ENCODE measurements around the gene TADA3.
A peak's percentile ranks its signal among the peaks of the same experiment; 100 is the strongest.

TADA3 gene

DNA sequence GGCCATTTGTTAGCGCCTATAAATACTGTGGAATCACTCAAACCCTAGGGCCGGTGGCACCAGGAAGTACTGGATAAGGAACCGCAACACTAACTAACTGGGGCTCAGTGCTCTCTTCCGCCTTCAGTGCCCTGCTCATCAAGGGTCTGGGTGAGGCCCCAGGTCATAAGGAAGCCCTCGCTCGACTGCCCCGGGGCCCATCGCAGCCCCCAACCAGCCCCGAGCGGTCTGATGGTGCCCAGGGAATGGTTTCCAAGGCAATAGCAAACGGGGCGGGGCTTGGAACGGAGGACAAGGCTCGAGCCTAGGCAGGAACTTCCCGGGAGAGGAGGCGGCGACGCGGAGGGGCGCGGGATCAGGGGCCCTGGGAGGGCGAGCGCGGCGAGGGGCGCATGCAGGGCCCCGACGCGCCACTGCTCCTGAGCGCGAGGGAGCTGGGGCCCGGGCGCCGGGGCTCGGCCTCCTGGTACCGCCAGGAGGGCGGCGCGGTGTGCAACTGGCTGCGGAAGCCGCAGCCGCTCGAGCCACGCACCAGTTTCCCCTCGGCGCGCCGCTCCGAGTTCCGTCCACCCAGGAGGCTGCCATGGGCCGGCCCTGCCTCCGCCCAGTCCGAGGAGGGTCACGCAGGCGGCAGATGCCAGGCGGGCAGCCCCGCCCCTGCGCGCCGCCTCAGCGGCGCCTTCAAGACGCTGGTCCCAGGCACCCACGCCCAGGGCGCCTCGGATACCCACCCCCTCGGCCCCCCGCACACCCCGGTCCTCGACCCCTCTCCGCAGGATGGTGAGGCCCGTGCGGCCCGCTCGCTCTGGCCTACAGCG is 17.6 kb upstream of the TADA3 start, which contains the start of gene TTLL3:
Gene TTLL3 (plus strand): TSS at position 648 of the 818 bp plus-strand sequence. CDS start 400 bp downstream, outside the sequence.
- DNase-seq: peak; percentile 31

DNA sequence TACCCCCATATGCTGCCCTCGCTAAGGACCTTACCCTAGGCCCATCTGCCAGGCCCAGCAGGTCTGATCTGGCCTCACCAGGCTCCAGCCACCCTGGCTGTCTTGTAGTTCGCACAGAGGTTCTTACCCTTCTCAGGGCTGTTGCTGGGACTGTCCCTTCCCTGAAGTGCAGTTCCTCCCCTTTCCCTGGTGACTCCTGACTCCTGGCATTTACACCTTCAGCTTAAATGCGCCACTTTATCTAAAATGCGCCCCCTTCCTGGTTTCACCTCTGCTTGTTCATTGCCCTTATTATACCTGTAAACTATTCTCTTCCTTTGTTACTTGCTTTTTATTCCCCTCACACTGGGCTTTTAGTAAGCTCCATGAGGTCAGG is 17.0 kb upstream of the TADA3 start:
- no peak for DNase-seq

DNA sequence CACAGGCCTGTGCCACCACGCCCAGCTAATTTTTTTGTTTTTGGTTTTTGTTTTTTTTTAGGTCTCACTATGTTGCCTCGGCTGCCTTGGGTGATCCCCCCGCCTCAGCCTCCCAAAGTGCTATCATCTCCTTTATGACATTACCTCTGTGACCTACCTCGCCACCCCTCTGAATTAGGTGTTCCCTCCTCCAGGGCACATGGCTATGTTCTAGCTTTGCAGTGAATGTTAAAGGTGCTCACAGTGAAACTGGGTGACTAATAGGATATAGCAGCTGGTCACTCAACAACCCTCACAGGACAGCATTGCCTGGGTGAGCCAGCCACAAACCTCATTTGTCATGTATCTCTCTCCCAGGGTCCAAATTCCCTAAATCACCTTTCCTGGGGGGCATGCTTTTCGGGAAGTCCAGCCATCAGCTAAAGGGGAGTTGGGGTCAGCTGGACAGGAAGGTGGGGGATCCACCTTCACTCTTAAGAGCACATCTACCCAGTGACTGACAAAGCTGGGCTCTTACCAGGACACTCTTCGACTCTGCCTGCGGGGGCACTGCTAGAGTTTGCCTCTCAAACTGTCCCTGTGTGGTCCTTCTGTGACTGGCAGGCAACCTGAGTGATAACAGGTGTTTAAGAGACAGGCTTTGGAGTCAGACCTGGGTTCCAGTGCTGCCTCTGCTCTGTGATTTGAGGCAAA is 16.2 kb upstream of the TADA3 start:
- peak; percentile 51 for DNase-seq

DNA sequence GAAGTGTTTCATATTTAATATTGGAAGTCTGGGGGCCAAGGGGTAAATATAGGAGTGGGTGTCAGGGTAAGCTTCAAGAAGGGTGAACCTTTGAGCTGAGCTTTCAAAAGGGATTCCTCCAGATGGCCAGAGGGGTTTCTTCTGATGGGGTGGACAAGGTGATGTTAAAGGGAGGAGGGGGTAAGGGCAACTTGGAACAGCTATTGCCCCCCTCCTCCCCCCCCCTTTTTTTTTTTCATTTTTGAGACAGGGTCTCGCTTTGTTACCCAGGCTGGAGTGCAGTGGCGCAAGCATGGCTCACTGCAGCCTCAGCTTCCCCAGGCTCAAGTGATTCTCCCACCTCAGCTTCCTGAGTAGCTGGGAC is 15.7 kb upstream of the TADA3 start:
- no peak for DNase-seq

DNA sequence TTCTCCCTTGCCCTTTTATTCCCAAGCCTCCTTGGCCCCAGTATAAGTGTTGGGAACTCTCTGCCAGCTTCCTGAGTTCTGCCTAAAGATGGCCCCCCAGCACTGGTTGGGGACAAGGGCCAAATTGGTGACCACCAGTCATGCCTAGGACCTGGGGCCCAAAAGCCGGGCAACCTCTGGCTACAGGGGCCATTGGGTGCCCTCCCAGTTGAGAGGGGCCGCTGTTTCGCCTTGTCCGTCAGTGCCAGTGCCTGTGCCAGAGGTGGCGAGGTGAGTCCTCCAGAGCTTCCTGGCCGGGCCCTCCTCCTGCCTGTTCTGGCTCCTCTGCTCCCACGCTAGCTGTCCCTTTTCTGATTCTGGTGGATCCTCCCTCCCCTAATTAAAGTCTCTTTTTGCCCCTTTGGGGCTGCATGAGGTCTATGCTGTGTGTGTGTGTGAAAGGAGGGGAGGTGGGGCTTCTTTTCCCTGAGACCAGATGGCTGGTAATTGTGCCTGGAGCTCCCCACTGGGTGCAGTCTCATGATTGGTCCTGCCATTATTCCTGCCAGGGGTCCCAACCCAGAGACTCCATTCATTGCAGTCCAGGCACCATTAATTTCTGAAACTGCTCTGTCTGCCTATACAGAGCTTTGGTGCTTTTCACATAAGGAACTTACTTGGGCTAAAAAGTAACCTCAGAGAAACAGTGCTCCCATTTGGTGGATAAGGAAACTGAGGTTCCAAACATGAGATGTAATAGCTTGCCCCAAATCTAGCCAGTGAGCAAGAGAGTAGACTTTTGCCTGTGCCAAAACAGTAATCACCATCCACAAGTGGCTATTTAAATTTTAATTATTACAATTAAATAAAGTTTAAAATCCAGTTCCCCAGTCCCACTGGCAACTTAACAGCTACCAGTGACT is 14.7 kb upstream of the TADA3 start:
- no peak for DNase-seq

DNA sequence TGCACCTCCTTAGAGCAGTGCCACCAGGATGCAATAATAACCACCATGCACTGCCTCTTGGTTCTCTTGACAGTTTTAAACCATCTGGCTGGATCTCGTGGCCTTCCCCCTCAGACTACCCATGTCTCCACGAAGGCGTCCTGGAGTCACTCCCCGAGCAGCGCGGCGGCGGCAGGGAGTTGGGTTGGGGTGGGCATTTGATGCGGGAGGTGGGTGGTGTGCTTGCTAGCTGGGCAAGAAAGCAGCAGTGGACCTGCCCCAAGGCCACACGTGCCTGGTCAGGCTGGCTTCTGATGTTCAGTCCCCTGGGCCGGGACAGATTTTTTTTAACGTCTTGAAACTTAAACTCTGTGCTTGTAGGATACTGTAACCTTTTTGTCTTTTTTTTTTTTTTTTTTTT is 13.9 kb upstream of the TADA3 start:
- no peak for DNase-seq

DNA sequence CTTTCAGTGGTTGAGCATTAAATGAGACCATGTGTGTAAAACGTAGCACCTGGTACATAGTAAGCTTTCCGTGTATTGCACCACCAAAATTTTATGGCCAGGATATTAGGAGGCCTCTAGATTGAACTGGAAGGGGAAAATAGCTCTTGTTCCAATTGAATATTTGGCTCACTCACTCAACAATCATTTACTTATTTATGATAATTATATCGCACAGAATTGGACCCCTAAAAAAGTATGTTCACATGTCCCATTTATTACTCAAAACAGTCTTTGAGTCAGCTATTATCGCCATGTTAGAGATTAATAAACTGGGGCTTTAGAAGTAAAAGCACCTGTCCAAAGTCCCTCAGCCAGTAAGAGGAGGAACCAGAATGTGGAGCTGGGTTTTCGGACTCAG is 12.7 kb upstream of the TADA3 start:
- no peak for DNase-seq

DNA sequence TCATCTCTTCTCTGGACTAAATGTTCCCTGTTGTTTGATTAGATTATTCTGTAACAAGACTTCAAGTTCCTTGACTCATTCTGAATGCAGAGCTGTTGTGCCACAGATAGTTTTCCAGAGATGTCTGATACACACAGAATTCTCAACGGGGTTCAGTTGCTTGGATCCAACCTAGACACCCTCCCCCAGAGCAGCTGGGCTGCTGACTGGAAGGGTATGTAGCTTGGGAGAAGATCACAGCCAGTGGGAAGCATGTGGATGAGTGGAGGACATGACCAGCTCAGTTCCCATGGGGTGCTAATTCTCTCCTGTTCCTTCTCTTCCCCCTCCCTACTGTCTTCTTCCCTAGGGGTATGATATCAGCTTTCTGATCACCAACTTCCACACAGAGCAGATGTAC is 11.2 kb upstream of the TADA3 start:
- DNase-seq: no peak

DNA sequence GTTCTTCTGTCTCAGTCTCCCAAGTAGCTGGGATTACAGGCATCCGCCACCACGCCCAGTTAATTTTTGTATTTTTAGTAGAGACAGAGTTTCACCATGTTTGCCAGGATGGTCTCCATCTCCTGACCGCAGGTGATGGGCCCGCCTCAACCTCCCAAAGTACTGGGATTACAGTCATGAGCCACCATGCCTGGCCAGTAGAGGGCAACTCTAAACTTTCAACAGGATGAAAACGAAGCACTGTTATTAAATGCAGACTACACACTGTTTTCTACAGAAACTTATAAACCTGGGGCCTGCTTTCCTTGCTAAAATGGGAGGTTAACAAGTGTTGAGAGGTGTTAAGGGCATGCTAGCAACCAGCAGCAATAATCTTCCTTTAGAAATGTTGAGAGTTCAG is 8.3 kb upstream of the TADA3 start:
- no peak for DNase-seq

DNA sequence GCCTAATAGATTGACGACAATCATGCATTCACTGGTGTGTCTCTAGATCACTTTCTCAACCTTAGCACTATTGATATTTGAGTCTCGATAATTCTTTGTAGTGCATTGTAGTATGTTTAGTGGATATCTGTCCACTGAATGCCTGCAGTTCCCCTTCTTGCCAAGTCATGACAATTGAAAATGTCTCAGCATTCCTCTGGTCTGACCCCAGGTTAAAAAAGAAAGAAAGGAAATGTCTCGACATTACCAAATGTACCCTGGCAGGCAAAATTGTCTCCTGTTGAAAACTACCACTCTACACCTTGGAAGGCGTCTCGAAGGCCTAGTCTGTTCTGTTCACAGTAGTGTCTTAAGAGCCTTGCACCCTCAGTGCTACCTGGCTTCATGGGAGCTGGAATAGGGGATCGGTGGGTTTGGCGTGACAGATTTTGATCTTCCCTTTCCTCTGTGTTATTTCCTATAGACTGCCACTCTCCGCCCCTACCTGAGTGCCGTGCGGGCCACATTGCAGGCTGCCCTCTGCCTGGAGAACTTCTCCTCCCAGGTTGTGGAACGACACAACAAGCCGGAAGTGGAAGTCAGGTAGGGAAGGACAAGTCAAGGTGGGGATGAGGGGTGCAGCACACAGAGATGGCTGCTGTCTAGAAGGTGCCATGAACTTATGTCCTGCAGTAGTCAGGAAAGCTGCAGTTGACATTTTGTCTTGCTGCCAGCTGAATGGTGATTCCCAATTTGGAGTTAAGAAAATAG is 5.1 kb upstream of the TADA3 start:
- DNase-seq: no peak

DNA sequence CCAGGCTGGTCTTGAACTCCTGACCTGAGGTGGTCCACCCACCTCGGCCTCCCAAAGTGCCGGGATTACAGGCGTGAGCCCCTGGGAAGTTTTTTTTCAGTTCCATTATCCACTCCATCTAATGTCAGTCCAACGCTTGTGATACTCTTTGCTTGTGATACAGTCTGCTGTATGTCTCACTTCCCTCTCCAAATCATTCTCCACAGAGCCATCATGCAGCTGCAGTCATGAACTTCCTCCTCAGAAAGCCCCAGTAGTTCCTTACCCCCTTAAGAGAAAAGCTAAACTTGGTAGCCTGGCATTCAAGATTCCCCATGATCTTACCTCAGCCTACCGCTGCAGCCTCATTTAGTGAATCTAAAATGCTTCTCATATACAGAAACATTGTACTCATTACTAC is 2.9 kb upstream of the TADA3 start:
- no peak for DNase-seq

DNA sequence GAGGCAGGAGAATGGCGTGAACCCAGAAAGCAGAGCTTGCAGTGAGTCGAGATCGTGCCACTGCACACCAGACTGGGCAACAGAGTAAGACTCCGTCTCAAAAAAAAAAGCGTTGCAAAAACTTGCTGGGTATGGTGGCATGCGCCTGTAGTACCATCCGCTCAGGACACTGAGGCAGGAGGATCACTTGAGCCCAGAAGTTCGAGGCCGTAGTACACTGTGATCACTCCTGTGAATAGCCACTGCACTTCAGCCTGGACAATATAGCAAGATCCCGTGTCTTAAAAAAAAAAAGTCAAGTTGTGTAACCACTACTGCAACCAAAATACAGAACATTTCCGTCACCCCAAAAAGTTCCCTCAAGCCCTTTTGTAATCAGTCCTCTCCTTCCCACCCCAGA is 2.1 kb upstream of the TADA3 start:
- no peak for DNase-seq

DNA sequence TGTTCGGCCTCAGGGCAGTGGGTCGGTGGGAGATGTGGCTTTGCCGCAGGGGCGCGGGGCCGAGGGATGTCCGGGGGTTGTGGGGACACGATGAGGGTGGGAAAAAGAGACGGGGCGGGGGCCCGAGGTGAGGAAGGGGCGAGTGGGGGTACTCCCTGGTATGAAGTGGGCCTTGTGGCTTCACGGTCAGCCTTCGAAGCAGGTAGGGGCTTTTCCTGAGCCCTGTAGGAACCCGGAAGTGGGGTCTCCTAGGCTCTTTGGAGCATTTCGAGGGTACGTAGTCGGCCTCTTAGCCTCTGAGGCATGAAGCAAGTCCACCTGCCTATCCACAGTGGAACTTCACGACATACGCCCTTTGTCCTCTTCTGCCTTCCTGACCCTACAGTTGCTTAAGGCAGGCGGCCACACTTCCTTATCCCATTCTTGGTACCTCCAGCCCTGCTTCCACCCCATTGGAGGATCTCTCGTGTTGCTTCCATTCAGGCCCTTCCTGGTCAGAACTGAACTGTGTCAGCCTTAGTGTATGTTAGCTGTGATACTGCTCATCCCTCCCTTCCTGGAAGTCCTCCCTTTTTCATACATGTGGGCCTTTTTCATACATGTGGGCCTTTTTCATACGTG is 998 bp upstream of the TADA3 start:
- DNase-seq: no peak

DNA sequence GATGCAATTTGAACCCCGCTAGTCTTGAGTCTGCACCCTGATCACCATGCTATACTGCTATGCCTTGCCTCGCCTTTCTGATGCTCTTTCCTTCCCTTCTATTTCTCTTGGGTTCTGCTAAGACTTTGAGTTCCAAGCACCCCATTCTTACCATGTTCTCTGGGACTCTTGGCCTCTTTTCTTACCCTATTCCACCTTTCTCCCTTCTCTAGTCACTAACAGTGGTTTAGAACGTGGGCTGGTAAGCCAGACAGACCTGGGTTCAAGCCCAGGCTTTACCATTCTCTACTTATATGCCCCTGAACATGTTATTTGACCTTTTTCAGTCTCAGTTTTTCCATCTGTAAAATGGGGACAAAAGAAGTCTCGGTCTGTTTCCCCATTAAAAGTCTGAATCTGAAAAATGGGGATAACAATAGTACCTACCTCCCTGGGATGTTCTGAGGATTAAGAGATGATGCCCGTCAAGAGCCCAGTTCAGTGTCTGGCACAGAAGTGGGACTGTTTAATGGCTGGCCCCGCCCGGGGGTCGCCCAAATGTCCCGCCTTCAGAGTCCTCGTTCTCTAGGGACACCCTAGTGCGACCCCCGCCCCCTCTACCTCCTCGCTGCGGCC is 376 bp downstream of the TADA3 start:
- DNase-seq: no peak

DNA sequence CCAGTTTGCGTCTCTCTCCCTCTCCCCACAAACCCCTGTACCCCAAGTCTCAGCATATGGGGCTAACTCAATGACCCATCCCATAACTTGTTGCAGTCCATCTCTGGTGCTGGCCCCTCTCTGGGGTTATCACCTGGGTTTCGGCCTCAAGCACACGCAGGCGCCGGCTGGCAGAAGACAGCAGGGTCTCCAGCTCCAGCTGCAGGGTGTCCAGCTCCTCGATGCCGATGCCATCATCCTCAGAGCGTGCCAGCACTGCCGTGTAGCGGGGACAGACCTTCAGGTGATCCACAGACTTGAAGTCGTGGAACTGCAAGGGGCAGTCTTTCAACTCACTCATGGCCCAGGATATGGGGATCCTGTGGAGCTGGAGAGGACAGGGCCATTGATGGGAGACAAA is 1.1 kb downstream of the TADA3 start:
- DNase-seq: no peak

DNA sequence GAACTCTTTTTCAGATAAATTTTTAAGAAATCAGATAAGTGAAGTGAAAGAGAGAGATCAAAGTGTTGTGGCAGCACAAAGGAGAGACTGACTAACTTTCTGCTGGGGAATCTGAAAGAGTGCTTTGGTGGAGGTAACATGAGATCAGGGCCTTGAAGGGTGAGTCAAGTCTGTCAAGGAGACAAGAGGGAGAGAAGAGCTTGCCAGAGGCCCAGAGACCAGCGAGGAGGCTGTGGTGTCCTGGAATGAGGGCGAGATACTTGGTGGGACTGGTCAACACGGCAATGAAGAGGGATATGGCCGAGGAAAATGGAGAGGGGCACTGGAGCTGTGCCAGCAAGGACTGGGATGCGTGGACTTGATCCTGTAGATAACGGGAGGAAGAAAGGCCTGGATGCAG is 4.6 kb downstream of the TADA3 start:
- DNase-seq: no peak

DNA sequence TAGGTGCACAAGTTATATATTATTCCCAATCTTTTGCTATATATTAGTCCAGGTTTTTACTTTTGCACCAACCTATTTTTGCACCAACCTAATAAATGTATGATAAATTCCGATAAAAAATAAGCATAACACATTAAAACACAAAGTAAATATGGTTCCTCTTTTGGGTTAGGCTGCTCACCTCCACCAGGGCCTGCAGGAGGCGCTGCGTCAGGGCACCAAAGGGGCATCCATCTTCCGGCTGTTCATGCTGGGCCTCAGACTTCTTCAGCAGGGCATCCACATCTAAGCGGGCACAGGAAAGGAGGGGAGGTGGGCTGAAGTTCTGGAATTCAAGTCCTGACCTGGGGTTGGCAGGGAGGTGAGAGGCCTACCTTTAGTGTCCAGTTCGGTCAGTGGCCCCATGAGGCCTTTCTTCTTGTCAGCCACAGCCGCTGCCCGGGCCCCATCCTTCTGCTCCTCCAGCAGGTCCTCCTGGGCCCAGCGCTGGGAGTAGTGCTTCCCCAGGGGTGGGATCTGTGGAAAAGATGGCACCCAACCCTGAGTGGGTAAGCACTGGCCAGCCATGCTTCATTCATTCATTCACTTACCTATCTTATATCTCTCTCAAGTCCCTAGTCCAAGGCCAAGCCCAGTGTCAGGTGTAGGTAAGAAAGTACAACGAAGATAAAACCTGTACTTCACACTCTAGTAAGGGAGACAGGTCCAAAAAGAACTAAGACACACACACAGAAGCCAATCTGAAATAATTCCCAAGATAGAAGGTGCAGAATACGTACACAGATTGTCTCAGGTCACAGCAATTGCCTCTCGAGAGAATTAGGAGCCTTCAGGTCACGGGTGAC is 5.2 kb downstream of the TADA3 start:
- no peak for DNase-seq

DNA sequence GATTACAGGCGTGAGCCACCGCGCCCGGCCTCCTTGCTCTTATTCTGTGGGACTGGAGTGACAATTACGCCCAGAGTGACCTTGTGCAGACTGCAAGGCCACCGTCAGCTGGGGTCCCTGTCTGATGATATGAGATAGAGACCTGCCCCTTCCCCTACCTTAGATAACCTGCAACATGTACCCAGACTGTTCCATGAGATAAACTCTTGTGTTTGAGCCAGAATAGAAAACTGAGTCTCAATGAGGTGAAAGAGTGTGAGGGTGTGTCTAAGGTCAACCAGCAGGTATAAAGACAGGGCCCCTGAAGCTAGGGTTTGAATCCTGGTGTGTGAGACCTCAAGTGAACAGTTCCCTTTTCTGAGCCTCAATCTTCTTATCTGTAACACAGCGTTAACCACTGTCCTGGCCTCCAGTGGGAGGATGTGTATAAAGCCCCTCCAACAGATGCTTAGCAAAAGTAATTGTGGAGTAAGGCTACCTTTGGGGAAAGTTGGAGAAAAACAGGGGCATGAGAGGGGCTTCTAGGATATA is 6.0 kb downstream of the TADA3 start:
- no peak for DNase-seq

DNA sequence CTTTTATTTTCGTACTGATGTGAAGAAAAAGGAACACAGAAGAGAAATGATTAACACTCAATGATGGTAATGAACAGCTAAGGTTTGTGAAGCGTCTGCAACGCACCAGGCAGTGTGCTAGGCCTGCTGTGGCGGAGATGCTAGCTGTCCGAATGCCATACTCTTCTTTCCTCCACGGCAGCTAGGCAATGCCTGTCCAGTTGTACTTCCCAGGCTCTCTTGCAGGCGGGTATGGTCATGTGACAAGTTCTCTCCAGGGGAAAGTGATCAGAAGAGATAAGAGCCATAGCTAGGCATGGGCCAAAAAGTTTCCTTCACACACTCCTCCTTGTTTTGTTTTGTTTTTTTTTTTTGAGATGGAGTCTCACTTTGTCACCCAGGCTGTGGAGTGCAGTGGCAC is 6.7 kb downstream of the TADA3 start:
- no peak for DNase-seq

DNA sequence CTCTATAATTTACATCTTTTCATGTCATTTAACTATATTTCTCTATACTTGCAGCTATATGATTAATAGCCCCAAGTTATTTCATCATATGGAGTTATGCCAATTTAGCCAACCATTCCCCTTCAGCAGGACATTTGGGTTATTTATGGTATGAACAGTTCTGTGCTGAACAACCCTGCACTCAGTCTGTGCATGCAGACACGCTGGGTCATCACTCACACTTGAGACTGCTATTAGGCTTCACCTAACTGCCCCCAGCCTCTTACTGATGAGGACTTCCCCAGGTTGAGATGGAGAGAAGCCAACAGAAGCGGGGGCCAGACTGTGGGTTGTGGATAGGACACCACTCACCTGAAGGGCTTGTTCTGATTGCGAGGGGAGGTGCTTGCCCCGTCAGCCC is 7.3 kb downstream of the TADA3 start:
- DNase-seq: no peak

DNA sequence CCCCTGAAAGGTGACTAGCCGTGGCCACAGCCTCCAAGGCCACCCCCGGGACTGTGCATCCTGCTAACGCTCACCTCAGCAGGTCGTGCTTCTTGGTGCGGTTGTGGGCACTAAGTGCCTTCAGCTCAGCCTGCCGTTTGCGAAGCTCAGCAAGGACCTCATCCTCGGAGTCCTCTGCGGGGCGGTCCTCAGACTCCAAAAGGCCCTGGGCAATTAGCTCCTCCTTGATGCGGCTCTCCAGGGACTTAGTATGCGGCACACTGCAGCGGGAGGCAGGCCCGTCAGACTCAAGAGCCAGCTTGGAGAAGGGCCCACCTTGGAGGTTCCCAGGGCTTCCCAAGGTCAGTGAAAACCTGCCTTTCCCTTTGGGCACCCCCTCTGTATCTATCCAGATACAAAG is 8.3 kb downstream of the TADA3 start:
- DNase-seq: no peak

All from activated gamma-delta T cell treated with Interleukin-2 at 50 U/mL for 16 hours (primary cell).